NCI-H2171 treated with DMSO at 0.1 percent for 48 hours (cell line): Measurements from ENCODE around the gene THSD4.
A peak's percentile ranks its signal among the peaks of the same experiment; 100 is the strongest.
"Not testable (repeated sequence)": the region's sequence is repeated elsewhere in the genome, so short reads cannot be mapped to it uniquely, and the experiment has no call there.

Experiments
- DNase-seq: peaks from one replicate; lab custom pipeline; 2025; lab: John Stamatoyannopoulos, UW

Gene THSD4

DNA sequence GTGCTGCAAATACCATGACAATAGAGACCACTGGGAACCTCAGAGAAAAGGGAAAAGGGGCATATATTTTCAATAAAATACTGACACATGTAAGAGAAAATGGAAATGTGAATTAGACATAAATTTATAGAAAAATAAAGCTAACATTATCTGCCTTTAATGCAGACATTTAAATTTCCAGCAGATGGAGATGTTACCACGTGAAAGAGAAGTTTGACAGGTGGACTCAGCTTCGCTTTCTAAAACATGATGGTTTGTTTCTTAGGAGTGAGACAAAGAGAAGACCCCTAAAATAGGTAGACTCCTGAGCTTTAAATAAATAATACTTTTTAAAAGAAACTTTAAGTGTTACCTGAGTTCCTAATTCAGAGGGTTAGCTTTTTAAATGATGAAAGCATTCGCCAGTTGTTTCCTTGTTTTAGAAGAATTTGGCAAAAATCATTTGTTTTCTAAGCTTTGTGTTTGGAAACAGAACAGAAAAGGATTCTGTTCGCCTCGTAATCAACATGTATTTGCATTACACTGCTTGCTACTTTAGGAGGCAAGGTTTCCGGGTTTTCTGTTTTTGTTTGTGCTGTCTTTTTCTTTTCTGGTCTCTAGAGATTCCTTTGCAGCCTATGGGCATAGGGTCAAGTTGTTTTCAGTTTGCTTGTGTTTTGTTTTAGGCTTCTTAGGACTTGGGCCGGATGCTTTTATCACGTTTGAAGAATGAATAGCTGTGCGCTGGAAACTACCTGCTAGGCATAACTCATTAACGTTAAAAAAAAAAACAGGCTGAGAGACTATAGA is 271.4 kb downstream of the THSD4 start:
- DNase-seq, result peak; percentile 5

DNA sequence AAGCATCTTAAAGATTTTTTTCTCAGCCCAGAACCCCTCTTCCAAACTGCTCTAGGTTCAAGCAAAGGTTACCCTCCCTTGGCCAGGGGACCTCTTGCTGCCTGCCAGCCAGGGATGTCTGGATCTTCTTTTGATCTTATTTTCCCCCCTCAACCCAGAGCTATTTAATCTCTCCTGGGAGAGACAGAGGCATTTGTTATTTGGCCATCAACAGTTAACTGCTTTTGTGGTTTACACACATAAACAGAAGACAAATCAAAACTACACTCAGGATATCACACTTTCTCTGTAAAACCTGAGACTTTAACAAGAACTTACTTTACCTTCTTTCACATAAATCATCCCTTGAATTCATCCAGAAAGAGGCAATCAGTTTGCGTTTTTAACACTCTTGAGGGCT is 272.5 kb downstream of the THSD4 start:
- DNase-seq, result no peak

DNA sequence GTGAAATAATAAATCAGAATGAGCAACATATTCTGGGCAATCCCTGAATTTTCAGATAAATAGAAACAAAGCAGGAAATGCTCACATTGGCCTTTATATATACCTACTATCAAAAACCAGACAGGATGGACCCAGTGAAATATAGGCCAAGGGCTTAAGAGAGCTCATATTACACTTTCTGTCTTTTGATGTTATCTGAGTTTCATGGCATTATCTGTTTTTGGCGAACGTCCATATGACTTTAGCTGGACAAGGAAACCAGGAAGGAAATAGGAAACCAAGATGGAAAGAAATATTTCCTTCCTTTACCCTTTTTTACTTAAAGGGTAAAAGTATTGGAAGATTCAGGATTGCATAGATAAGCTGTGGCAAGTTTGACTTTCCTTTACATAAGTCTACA is 274.8 kb downstream of the THSD4 start:
- DNase-seq, result no peak

DNA sequence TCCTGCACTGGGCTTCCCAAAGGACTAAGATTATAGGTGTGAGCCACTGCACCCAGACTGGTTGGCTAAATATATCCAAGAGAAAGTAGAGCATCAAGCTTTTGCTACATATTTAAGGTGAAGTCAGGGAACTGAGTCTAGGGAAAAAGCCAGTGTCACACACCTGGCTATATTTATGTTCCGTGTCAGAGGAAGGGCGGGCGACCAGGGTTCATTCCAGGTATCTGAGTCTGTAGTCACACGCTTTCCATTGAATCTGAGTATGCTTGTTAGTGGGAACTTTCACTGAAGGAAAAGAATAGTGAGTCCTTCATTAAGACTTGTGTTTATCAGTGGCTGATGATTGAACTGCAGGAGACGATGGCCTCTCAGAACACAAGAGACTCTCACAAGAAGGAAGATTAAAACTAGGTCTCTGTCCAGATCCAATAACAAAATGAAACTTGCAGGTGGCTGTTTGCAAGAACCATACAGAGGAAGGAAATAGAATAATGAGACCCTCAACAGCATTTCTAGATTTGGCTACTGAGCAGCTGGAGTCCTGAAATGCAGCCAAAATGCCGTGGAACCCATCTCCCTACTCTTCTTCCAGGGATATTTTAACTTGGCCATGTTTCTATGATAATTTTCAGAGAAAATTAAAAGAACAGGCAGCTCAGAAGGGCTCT is 276.3 kb downstream of the THSD4 start:
- DNase-seq, result no peak

DNA sequence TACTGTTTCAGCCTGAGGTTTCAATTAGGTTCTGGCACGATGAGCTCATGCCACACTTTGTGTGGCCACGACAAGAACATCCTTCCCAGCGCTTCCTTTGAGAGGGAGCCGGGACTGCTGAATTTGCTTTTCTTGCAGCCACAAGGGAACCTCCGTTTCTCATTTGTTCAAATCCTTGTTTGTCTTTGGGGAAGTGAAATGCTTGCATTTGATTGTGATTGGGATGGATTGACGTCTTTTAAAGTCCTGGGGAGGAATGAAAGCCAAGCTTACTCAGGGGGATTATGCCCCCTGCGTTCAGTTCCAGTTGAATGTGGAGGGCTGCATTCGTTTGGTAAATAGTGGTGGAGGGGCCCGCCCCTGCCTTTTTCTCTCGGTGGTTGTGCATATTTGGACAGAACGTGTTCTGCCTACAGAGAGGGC is 277.6 kb downstream of the THSD4 start:
- DNase-seq, result no peak

DNA sequence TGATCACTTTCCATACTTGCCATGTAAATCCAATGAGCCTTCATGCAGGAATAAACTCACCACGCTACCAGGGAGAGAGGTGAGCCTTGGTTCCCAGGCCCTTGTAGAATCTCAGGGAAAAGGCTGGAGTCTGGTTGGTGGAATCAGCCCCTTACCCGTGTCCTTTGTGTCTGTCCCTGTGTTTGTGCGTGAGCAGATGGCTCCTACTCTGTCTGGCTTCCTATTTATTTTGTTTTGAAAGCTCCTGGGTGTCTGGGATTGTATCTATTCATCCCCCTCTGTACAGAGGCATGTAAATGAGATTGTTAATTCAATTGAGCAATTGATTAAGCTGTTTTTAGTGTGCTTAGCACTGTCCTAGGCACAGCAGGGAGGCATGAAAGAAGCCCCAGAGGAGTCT is 278.1 kb downstream of the THSD4 start:
- DNase-seq, result peak; percentile 7

DNA sequence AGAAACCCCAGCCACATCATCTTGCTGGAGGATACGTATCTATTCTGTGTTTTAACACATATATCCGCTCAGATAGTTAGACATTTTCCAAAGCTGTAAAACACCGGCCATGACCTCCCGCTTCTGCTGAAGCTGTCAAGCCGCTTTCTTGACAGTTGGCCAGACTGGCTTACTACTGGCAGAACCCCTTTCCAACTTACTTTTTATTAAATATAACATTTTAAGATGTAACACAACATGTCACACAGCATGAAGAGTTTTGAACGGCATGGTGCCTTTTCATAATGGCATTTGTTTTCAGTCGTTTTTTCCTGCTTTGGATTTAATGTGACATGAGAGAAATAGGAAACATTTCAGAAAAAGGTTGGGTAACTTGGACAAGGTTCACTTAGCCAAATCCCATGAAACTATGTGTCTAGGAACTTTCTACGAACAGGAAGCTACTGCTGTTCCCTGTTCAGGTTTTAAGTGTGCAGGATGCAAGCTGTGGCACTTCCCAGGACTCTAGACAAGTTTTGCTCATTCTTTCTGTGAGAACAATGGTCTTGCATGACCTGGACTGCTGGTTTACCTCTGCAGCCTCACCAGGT is 281.4 kb downstream of the THSD4 start:
- DNase-seq, result no peak

DNA sequence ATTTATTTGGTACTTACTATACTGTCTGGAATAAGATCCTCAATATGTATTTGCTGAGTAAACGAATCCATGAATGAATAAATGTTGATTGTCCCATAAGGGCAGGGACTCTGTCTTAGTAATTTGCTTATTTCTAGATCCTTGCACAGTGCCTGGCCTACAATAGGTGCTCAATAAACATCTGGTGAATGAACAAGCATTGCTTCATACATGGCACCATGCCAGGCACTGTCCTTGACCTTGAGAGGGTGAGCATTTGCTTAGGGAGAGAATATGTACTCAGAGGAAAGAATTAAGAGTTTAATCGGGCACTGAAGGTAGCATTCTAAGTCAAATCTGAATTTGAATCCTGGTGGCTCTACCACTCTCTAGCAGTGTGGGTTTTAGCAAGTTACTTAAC is 282.1 kb downstream of the THSD4 start:
- DNase-seq, result no peak

DNA sequence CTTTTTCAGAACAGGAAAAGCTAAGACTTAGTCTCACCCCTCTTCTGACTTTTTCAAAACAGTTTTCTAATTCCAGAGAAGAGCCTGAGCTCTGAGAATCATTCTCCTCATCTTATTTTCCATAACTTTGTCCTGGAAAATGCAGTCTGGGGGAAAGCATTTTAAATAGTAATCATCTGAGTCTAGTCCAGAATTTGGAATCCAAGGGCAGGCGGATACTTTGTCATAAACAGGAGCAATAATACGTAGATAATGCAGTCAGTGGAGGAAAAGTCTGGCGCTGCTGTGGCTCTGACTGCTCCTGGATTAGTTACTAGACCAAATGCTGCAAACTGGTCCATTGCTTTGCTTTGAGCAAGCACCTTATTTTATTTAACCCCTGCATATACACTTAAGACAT is 285.0 kb downstream of the THSD4 start:
- no peak for DNase-seq

DNA sequence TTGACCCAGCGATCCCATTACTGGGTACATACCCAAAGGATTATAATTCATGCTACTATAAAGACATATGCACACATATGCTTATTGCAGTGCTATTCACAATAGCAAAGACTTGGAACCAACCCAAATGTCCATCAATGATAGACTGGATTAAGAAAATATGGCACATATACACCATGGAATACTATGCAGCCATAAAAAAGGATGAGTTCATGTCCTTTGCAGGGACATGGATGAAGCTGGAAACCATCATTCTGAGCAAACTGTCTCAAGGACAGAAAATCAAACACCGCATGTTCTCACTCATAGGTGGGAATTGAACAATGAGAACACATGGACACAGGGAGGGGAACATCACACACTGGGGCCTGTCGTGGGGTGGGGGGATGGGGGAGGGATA is 286.5 kb downstream of the THSD4 start:
- not testable (repeated sequence) for DNase-seq

DNA sequence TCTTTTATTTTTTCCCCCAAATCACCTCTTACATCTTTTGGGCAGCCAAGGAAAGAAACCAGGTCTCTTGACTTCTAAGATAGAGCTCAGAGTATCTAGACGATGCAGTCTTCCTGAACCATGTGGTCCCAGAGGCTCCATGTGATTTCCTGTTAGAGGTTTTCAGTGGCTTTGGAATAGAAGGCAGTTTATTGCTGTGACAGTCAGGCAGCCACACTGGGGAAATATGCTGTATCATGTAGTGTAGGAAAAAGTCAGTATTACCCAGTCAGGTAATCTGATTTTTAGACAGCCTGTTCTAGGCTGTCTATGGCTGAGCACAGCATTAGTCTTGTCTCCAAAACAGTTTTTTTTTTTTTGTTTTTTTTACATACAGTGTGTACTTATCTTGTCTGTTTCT is 294.3 kb downstream of the THSD4 start:
- no peak for DNase-seq

DNA sequence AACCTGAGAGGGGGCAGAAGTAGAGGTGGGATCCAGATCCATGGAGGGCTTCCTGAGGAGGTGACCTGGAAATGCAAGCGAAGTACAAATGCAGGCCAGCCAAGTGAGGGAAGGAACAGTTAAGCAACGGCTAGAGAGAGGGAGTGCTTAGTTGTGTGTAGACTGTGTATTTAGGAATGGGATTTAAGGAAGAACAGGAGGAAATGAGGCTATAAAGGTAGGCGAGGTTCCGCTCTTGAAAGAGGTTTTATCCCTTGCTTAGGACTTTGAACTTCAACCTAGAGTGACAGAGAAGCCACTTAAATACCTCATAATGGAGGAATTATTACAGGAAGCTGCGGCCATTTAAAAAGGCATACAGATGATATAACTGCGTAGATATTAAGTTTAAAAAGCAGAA is 295.1 kb downstream of the THSD4 start:
- DNase-seq, result no peak

DNA sequence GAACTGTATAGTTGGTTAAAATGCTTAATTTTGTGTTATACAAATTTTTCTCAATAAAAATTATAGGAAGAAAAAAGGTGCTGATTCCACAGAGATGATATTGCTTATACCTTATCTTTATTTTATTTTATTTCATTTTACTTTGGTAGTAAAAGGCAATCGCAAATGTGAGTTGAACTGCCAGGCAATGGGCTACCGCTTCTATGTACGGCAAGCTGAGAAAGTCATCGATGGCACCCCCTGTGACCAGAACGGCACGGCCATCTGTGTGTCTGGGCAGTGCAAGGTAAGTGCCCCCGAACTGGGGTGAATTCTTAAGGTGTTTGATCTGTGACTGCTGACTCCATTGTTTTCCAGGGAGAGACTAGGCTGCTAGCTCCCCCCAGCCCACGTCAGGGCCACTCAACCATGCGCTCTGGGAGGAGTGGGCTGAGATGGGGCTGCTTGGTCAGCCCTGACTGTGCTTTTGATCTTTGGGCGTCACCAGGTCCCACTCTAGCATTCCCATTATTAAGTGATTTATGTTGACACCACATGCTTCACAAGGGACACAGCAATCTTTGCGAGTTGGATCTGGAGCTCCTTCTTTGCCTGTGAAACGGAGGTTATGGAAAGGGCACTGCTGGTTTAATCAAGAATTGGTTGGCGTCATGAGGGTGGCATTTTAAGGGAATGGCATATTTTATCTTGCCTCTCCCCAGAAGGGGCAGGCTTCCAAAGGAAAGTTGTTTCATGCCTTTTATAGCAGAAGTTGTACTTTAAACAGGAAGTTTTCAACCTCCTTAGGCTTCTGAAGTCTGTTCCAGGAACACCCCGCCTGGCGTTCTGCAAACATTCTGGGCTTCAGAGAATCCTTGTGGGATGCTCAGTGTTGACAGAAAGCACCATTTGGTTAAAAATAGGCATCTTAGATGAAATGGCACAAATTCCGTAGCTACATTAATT is 296.5 kb downstream of the THSD4 start:
- no peak for DNase-seq

DNA sequence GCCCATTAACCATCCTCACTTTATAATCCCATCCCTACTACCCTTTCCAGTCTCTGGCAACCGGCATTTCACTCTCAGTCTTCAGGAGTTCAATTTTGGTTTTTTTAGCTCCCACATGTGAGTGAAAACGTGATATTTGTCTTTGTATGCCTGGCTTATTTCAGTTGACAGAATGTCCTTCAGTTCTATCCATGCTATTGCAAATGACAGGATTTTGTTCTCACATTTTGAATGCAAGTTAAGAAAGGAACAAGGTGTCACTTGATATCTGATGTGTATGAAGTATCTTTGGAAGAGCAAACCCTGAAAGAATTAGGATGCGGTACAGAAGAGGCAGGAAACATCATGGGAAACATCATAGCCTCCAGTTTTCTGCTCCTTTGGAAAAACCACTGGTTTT is 298.1 kb downstream of the THSD4 start:
- no peak for DNase-seq

DNA sequence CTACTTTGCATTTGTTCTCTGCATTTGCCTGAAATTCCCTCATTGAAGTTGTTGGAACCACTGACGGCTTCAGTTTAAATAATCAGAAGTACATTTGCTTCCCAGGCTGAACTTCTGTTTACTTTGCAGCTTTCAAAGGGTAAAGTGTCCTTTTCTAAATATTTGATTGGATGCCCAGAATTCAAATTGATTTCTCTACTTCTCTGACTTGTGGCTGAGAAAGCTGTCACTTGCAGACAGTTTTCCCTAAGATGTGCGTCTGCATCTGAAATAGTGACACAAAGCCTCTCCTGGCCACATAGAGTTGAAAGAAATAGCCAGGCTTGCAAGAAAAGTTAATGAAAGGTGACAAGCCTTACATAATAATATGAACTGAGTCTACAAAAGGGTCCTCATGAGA is 299.6 kb downstream of the THSD4 start:
- no peak for DNase-seq

DNA sequence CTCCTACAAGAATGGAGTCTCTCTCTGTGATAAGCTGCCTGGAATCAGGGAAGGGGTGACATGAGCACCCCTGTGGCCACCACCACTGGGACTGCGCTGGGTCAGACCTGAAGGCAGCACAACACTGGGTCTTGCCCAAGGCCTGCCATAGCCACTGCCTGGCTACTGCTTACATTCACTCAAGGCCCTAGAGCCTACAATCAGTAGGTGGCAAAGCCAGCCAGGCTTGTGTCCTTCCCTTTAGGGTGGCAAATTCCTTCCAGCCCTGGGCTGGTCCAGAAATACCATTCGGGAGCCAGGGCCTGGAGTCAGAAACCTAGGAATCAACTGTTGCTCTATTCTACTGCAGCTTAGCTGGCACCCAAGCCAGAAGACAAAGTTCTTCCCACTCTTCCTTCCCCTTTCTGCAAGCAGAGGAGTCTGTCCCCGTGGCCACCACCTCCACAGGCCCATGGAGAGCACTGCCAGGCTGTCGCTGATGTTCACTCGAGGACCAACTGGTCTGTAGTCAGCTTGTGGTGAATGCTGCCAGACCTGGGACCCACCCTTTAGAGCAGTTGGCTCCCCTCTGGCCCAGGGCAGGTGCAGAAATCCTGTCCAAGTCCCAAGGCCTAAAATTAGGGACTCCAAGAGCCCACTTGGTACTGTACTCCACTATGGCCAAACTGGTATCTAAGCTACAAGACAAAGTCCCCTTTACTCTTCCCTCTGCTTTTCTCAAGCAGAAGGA is 307.4 kb downstream of the THSD4 start:
- DNase-seq, result no peak

DNA sequence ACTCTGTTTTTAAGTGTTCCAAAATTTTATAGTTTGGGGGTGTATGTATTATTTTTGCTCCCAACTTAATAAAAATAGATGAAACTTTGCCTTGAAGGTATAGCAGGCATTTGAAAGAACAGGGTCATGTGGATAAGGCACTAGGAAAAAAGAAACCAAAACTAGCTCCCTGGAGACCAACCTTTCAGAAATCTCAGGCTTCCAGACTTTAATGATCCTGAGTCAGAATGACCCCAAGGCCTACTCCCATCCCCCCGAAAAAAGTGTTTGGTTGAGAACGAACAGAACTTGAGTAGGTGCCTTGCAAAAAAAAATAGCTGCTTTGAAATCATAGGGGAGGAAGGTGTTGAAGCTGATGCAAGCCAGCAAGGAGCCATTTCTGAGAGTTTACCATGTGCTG is 309.5 kb downstream of the THSD4 start:
- no peak for DNase-seq

DNA sequence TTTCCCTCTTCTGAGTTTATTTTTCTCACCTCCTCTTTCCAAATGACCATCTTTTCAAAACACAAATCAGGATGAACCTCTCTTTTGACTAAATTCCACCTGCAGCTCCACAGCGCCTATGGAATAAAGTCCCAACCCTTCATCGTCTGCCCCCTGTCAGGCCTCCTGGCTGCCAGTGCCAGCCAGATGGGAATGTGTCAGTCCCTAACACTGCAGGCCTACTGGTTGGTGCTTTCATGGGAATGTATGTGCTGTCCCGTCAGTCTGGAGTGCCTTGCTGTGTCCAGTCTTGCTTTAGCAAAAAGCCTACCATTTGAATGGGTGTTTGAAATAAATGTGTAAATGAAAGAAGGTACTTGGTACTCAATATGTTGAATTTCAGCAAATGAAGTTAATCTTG is 310.1 kb downstream of the THSD4 start:
- no peak for DNase-seq

DNA sequence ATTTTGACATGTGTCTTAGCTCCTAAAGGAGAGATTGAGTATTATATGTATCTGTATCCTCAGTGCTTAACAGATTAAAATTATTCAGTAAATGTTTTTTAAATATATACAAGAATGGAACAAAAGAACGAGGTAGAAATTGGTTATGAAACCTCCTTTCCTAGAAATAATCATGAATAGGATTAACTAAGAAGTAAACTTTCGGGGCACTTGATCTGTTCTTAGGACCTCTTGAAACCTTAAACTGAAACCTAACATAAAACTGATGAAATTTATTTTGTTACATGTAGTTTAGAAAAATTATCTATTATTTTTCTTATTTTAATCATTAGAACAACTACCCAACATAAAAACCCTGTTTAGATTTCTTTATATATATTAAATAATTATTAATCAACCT is 311.5 kb downstream of the THSD4 start:
- no peak for DNase-seq

DNA sequence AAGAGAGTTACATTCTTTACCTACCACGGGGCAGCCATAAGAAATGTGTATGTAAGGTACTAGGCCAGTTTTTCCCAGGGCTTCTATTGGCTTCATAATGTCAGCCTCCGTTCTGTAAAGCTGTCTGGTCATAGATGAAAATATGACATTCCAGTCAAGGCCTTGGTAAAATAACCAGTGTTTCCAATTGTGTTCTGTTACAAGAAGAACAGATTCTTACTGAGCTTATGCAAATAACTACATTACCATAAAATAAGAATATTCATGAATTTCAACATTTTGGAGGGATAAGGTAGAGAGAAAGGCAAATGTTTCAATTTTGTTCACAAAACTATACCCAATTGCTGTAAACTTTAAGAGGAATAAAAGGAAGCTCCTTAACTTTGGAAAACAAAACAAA is 315.5 kb downstream of the THSD4 start:
- DNase-seq, result no peak
